DMS114 treated with DMSO at 0.1 percent for 48 hours (cell line): Measurements from ENCODE around the gene AGPAT4.

Experiments used
- DNase-seq: peaks from one replicate; lab custom pipeline; 2025; ENCODE audit not compliant: unreplicated experiment; lab: John Stamatoyannopoulos, UW

The AGPAT4 gene

DNA sequence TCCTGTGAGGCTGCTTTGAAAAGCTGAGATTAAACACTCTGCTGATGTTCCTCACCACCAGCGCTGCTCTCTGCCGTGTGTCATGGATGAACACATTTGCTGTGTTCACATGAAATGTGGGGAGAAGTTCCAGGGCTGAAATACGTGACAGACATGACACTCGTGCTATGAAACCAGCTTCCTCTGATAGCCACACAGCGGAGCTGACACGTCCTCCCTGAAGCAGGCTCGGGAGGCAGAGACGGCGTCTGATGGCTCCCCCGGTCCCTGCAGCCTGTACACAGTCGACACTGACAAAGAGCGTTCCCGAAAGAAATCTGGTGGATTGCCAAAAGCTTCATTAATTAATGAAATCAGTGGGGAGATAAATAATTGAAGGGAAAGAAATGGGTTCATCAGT, 17.5 kb downstream of the AGPAT4 start:
- DNase-seq = no peak

DNA sequence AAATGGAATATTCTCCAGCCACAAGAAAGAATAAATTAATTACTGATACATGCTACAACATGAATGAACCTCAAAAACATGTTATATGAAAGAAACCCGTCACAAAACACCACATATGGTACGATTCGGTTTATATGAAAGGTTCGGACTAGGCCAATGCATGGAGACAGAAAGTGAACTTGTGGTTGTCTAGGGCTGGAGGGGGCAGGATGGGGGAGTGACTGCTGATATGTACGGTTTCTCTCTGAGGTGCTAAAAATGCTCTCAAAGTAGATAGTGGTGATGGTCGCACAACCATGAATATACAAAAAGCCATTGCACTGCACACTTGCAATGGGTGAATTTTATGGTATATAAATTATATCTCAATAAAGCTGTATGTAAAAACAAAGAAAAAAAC, 18.3 kb downstream of the AGPAT4 start:
- no peak for DNase-seq

DNA sequence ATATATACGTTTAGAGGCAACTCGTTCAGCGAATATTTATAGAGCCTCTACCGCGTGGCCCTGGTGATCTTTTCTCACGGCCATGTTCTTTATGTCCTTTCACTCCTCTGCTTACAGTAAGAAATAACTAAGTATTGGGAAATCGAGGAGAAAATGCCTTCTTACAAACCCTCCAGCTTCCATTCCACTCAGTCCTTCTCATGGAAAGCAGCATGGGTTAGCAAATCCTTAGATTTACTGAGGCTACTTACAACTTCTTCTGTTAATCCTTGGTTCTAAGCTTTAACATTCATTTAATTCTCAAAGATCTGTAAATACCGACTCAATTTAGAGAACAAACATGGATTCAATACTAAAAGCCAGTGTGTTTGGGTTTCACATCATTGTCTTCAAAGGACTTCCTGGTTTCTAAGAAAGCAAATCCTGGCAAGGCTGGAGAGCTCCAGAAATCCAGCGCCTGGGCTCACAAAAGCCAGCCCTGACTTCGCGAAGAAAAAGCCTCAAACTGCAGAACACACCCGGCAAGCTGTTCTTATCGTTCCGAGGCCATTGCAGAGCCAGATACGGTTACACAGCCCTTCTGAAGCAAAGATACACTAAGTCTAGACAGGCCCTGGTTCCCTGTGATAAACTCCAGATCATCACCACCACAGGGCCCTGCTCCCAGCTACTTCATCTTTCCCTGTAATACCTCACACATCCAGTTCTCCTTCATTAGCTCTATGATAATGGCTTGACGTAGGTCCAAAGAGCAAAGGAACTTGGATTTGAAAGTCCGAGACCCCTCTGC, 19.2 kb downstream of the AGPAT4 start:
- no peak for DNase-seq

DNA sequence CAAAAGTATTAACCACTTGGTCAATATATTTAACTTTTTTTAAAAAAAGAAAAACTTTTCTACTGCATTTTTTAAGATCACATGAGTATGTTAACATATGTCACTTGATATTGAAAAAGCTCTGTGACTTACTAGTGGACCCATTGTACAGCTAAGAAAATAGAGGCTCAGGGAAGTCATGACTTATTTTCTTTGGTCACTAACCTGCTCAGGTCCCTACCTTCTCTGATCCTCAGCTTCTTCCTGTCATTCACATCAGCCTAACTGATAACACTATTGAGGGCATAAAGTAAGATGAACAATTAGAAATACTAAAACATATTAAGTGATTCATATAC, 19.8 kb downstream of the AGPAT4 start:
- DNase-seq = no peak

DNA sequence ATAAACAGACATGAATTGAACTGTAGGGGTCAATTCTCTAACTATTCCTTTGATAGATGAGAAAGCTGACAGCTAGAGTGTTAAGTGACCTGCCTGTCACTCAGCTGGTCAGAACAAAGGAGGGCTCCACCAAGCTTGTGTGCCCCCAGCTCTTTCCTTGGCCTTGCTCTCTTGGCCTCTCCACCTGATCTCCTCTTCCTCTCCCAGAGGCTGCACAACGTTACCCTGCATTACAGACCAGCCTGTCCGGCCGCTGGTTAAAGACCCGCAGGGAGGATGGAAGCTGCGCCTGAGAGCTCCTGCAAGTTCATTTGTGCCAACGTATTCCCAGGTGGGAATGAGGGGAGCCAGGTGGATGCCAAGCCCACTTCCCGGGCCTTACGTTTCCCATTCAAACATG, 22.5 kb downstream of the AGPAT4 start:
- DNase-seq = no peak

DNA sequence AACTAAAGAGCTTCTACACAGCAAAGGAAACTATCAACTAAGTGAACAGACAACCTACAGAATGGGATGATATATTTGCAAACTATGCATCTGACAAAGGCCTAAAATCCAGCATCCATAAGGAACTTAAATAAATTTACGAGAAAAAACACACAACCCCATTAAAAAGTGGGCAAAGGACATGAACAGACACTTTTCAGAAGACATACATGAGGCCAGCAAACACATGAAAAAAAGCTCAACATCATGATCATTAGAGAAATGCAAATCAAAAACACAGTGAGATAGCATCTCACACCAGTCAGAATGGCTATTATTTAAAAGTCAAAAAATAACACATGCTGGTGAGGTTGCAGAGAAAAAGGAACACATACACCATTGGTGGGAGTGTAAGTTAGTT, 24.5 kb downstream of the AGPAT4 start:
- DNase-seq = no peak

DNA sequence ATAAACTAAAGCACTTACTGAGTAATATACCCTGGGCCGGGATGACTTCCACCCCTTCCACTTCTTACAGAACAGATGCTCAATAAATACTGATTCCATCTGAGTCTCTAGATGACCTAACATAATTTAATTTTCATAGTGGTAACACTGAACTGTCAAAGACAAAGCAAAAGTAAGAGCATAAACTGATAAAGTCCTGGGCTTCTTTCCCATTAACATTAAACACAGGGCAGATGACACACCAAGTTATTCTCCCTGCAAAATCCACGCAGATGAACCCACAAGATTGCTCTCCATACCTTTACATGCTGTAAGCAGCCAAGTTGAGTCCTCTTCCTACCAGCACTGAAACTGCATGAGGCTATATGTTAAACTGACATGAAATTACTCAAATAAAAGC, 27.1 kb downstream of the AGPAT4 start:
- DNase-seq = no peak

DNA sequence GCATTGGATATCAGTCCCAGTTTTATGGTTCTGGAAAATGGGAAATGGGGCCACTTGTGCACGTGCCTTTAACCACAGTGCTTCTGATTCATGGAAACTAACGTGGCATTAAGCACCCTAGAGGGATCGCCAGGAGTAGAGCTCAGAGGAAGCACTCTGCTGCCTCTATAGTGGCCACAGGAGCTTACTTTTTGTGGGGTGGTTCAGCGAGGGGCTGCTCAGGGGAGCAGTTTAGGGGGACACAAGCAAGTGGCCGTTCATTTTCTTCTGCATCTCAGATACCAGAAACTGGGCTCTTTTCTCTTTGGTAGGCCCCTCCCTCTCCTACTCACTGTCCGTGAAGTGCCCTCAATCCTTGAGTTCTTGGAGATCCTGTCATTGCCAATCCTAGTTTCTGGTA, 28.5 kb downstream of the AGPAT4 start:
- no peak for DNase-seq

DNA sequence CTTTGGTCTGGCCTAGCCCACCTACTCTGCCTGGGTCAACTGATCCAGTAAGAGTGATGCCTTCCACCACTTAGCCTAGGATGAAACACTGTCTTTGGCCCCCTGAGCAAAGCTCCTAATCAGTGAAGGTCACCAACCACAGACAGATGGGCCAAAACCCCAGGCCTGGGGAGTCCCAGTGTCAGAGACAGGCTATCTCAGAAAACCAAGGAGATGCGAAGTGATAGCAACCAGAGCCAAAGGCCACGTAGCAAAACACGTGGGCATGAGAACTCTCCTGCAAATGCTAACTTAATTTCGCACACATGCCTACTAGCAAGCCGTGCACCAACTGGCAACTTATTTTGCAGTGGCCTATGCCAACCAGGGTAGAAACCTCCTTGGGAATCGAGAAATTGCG, 29.1 kb downstream of the AGPAT4 start:
- no peak for DNase-seq

DNA sequence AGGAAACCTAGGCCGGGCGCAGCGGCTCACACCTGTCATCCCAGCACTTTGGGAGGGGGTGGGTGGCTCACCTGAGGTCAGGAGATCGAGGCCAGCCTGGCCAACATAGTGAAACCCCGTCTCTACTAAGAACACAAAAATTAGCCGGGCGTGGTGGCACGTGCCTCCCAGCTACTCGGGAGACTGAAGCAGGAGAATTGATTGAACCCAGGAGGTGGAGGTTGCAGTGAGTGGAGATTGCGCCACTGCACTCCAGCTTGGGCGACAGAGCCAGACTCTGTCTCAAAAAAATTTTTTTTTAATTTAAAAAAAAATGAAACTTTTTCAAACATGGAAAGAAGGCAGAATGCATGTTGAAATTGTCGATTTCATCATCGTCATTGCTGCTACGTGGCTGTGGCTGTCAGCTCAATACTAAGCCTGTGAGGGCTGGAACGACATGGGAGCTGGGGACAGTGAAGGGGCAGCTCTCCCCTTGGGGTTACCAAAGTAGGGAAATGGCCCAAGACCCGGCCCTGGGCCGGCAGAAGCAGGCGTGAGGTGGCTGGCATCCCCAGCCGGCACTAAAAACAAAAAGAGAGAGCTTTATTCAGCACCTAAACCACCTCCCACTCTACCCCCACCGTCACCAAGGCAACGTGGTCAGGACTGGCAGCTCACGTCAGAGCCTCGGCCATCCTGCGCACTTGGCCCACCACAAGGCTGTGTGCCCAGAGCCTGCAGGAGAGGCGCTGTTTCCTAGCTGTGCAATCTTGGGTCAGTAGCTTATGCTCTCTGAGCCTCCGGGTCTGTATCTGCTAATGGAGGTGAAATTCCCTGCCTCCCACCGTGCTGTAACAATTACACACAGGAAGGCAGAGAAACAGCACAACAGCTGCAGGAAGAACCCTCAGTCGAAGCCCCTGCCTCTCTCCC, 30.8 kb downstream of the AGPAT4 start:
- no peak for DNase-seq

DNA sequence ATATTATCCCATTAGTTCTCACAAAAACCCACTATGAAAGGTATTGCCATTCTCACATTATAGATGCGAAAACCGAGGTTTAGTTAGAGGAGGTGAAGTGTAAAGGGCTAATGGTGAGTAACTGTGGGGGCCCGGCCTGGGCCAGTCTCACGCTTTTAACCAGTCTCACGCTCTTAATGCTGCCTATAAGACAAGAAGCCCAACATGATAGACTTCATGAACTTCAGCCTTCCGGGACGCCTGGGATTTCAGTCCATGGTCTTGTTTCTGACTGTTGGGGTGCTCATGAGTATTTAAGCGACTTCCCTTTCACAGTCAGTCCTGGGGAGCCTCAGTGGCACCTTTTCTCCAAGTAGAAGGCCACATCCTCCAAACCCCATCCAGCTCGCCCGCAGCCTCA, 31.7 kb downstream of the AGPAT4 start:
- no peak for DNase-seq

DNA sequence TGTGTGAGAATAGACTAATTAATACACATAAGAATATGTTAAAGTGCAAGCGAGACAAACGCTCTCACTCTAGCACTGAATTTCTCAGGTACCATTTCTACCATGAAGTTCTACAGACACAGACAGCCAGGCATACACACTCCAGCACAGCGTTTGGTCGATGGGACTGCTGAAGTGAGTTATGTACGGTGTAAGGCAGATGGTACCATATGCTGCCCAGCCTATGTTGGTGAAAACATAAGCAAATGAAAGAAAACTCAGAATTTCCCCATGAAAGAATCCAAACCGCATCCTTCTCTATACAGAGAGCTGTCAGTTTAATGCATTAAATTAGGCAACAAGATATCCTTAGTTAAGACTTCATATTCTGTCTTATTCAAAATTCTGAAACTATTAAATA, 34.9 kb downstream of the AGPAT4 start:
- DNase-seq = no peak

DNA sequence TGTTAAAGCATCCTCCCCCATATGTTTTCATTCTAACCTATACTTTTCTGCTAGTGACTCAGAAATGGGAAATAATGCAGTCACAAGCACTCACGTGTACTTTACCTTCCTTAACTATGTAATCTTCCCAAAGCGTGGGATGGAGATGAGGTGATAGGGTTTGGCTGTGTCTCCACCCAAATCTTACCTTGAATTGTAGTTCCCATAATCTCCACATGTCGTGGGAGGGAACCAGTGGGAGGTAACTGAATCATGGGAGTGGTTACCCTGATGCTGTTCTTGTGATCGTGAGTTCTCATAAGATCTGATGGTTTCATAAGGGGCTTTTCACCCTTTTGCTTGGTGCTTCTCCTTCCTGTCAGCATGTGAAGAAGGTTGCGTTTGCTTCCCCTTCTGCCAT, 35.4 kb downstream of the AGPAT4 start:
- no peak for DNase-seq

DNA sequence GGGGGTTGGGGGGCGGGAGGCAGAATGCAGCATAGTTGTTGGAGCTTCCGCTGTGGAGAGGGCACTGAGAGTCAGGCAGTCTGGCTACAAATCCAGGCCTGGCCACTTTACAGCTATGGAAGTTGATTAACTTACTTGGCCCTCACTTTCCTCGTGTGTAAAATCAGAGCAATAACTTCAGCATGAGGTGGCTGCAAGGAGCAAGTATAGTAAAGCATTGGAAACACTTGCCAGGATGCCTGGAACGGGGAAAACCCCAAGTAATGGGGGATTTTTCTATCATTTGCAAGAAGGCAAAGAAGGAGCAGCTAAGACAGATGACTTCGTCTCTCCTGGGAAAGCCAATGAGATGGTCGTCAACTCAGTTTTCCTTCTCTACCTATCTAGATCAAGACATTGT, 35.8 kb downstream of the AGPAT4 start:
- DNase-seq = no peak

DNA sequence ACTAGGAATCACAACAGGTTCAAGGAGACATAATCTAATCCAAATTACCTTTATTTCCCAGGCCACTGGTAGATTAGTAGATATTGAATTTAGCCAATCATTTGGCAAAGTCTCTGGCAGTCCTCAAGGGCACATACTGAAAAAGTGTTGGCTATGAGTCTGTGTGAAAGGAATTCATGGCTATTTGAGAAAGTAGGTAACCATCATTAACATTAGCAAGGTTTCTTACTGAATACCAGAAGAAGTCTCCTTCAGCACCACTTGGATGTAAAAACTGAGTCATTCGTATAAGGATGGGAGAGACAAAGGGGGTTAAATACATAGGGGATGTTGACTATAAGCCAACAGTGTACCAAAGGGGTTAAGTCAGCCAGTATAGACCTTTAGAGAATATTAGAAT, 36.7 kb downstream of the AGPAT4 start:
- no peak for DNase-seq

DNA sequence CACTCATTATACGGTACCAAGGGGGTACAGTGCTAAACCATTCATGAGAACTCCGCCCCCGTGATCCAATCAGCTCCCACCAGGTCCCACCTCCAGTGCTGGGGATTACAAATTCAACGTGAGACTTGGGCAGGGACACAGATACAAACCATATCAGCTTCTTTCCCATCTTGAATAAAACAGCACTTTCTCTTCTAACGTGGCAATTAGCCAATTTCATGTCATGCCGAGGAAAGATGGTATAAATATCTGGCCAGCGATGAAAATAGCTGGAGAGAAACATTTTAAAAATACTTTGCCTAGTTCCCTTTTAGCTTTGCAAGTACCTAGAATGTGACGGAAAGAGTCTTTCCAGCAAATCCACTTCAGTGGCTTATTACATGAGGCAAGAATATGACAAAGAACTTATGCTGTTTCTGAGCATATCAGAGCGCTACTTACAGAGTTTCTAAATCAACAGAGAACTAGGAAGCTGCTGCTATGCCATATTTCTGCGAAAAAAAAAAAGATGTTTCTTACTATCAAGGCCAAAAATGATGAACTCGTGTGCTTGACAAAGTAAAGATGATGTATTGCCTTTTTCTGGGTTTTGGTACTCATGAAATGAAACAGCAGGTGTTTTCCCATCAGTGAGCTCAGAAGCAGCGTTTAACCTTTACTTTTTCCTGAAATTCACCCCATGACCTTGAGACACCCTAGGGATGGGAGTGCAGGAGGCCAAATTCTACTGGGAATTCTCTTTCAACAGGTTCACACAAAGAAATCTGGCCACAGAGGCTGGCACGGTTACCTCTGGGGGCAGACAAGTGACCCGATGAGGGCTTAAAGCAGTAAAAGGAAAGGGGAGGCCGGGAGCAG, 37.9 kb downstream of the AGPAT4 start:
- DNase-seq = no peak

DNA sequence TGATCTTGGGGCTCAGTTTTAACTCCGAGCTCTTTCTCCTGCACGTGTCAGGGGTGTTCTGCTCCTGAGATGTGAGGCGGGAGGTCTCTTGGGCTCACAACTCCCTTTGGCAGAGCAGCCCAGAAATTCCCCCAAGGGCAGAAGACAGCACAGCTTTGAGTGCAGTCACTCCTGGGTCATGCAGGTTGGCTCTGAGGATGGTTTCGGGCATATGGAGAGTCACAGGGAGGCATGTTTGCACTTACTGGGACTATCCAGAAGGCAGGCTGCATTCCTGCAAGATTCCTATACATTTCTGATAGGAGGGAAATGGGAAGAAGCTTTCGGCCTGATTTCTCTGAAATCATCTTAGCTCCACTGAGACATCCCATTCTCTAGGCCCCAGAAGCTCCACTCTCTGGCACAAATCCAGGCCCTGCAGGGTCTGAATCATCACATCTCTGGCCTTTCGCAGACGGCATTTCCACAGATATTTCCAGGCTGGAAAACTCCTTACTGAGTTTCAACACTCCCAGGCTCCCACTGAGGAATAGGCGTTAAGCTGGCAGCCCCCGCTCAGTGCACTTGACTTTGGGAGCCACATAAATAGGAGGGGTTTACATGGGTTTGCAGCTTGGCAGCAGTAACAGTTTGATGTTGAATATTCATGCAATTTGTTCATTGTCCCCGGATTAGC, 39.7 kb downstream of the AGPAT4 start:
- no peak for DNase-seq

DNA sequence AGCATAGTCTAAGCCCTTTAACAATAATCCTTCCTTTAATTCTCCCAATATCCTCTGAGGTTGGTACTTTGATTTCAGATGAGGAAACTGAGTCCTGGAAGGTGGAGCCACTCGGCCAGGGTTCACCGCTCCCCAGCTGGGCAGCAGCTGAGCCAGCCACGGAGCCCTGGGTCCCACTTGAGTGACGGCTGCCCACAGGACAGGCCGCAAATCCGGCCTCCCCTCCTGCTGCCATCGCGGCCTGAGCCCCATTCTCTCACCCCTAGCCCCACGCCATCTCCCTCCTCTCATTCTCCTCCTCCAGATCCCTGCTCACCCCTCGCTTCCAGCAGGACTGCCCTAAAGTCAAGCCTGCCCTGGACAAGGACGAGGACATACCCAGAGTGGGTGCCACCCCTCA, 41.4 kb downstream of the AGPAT4 start:
- no peak for DNase-seq

DNA sequence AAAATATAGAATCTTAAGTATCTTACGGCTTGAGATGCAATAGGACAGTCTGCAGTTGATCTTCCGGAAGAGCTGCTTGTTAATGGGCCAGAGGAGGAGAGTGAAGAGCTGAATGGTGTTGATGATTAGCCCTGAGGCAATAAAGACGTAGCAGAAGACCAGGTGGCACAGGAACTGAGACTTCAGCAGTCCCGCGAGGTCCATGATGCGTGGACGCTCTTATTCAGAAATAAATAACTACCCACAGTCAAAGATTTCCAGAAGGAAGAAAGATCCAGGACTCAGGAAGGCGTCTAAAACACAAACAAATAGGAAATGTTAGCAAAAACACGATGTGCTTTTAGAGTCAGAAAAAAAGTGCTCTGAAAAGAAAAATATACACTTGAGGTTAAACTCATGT, 41.9 kb downstream of the AGPAT4 start:
- DNase-seq = no peak

DNA sequence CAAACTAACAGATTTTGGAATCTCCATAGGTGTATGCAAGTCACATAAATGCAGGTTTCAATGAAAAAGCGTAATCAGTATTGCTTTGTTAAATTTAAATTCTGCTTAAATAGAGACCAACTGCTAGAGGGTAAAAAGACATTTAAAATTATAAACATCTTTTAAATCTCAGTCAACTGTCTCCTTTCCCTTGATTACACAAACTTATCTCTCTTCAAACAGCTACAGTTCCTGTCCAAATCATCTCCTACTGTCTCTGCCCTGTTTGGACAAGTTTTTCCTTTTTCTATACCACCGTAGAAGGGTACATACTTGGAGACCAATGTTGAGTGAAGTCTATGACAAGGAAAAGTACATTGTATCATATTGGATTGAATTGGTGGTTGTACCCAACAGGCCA, 43.5 kb downstream of the AGPAT4 start:
- no peak for DNase-seq
